ENCODE results near the gene DYNC2I2. TPM values are rescaled to one million over a fixed set of nuclear protein-coding genes. Genes with fewer than 3 reads are reported as not detected.
"Not testable (repeated sequence)": the region's sequence is repeated elsewhere in the genome, so short reads cannot be mapped to it uniquely, and the experiment has no call there.

Gene DYNC2I2
- polyA plus RNA-seq, 4 donors = 37.6 to 122 (median 92.3) TPM

DNA sequence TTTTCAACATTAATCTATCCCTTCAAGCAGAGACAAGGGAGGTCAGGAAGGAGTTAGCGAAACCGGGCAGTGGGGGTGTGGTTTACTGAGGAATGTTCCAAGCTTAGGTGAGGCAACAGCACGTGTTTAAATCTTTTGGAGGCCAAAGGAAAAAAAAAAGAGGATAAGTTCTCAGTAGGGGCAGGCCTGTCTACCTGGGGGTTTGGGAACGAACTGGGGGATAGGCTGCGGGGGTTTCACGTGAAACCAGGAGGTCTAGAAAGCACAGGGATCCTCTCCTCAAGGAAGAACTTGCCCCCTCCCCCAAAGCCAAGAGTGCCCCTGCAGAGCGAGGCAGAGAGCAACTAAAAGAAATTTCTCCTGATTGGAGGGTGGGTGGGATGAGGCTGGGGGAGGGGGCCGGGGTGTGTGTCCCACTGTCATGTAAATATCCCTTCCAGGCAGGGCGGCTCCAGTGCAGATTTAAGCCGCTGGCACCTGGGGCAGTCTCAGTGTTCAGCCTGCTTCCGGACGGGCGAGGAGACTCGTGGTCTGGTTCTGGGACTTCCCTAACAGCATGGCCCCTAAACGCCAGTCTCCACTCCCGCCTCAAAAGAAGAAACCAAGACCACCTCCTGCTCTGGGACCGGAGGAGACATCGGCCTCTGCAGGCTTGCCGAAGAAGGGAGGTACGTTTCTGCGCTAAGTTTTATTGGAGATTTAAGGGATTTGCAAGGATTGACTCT, 26.9 kb upstream of the DYNC2I2 start:
- no peak for FAIRE-seq
- Histone ChIP-seq H3K4me1 (ENCODE audit: control insufficient read depth in 3 of 3, insufficient read depth in 2 of 3, low read depth in 1 of 3, low read length in 2 of 3) (peaks cover 9 to 42% (median 12%) of the 10 kb centered on the region in 3 donors), H3K27me3 (ENCODE audit: control insufficient read depth in 3 of 3, insufficient read depth in 3 of 3, low read length in 3 of 3) (no peaks in the 10 kb centered on the region), H3K4me3 (ENCODE audit: low read depth in 1 of 3, low read length in 3 of 3) (peak overlapping the region; percentile 50 to 69 (median 67)), H3K27ac (ENCODE audit: low read depth in 1 of 3, low read length in 2 of 3) (peak overlapping the region; percentile 90 to 98 (median 94)), H3K36me3 (ENCODE audit: control insufficient read depth in 3 of 3, insufficient read depth in 2 of 3, low read depth in 1 of 3, low read length in 3 of 3) (no peaks in the 10 kb centered on the region), H3K9me3 (ENCODE audit: control insufficient read depth in 2 of 2, insufficient read depth in 1 of 2, low read depth in 1 of 2, low read length in 1 of 2) (no peaks in the 10 kb centered on the region)
- 2 to 4% (median 3%) methylated on average over 21 of the region's 21 CpGs for WGBS, 3 donors
- peak; percentile 78 to 79 for DNase-seq

DNA sequence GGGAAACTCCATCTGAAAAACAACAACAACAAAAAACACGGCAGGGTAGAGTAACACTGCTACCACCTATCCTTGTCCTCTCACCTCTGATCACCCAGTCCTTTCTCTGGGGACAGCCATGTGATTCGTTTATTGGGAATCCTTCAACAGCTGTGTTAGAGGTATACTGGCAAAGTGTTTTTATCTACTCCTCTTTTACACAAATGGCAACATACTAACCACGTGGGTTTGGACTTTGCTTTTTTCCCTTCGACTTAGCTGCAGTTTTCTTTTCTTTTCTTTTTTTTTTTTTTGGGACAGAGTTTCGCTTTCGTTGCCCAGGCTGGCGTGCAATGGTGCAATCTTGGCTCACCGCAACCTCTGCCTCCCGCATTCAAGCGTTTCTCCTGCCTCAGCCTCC, 21.1 kb upstream of the DYNC2I2 start:
- FAIRE-seq = no peak
- H3K4me1 ChIP-seq (ENCODE audit: control insufficient read depth in 3 of 3, insufficient read depth in 2 of 3, low read depth in 1 of 3, low read length in 2 of 3) = peaks cover 0 to 8% (median 0%) of the 10 kb centered on the region in 3 donors
- peak; percentile 81 to 82 for DNase-seq
- no peaks in the 10 kb centered on the region for H3K9me3 ChIP-seq (ENCODE audit: control insufficient read depth in 2 of 2, insufficient read depth in 1 of 2, low read depth in 1 of 2, low read length in 1 of 2)
- no peaks in the 10 kb centered on the region for H3K27me3 ChIP-seq (ENCODE audit: control insufficient read depth in 3 of 3, insufficient read depth in 3 of 3, low read length in 3 of 3)
- peak overlapping the region in 1 of 3 donors; percentile 78 for H3K27ac ChIP-seq (ENCODE audit: low read depth in 1 of 3, low read length in 2 of 3)
- peaks cover 0 to 22% (median 0%) of the 10 kb centered on the region in 3 donors for H3K36me3 ChIP-seq (ENCODE audit: control insufficient read depth in 3 of 3, insufficient read depth in 2 of 3, low read depth in 1 of 3, low read length in 3 of 3)
- WGBS, 3 donors = 29 to 63% (median 40%) methylated on average over 10 of the region's 10 CpGs
- H3K4me3 ChIP-seq (ENCODE audit: low read depth in 1 of 3, low read length in 3 of 3) = peak overlapping the region in 2 of 3 donors; percentile 19 to 21

DNA sequence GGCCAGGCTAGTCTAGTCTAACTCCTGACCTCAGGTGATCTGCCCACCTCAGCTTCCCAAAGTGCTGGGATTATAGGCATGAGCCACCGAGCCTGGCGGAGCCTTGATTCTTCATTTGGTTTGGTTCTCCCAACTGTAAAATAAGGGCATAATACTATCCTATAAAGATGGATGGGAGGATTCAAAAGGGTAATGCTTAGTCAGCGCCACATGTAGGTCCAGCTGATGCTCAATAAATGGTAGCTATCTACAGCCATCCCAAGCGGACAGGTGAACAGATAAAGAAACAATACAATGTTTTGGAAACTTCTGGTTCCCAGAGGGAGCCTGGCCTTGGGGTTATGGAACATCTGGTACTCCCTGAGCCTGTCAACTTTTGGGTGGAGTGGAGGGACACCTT, 18.7 kb upstream of the DYNC2I2 start:
- no peaks in the 10 kb centered on the region for H3K9me3 ChIP-seq (ENCODE audit: control insufficient read depth in 2 of 2, insufficient read depth in 1 of 2, low read depth in 1 of 2, low read length in 1 of 2)
- no peaks in the 10 kb centered on the region for H3K27me3 ChIP-seq (ENCODE audit: control insufficient read depth in 3 of 3, insufficient read depth in 3 of 3, low read length in 3 of 3)
- peaks cover 0 to 8% (median 0%) of the 10 kb centered on the region in 3 donors for H3K4me1 ChIP-seq (ENCODE audit: control insufficient read depth in 3 of 3, insufficient read depth in 2 of 3, low read depth in 1 of 3, low read length in 2 of 3)
- WGBS, 3 donors = 95 to 97% (median 95%) methylated on average over 4 of the region's 4 CpGs
- DNase-seq = no peak
- H3K36me3 ChIP-seq (ENCODE audit: control insufficient read depth in 3 of 3, insufficient read depth in 2 of 3, low read depth in 1 of 3, low read length in 3 of 3) = peaks cover 0 to 22% (median 0%) of the 10 kb centered on the region in 3 donors
- no peak overlapping the region for H3K27ac ChIP-seq (ENCODE audit: low read depth in 1 of 3, low read length in 2 of 3)
- H3K4me3 ChIP-seq (ENCODE audit: low read depth in 1 of 3, low read length in 3 of 3) = no peak overlapping the region
- no peak for FAIRE-seq

DNA sequence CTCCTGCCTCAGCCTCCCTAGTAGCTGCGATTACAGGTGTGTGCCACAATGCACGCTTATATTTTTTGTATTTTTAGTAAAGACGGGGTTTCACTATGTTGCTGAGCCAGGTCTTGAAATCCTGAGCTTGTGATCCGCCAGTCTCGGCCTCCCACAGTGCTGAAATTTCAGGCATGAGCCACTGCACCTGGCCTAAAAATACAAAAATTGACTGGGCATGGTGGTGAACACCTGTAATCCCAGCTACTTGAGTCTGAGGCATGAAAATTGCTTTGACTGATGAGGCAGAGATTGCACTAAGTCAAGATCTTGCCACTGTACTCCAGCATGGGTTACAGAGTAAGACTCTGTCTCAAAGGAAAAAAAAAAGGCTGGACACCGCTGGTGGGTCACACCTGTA, 13.1 kb upstream of the DYNC2I2 start:
- Histone ChIP-seq H3K4me1 (ENCODE audit: control insufficient read depth in 3 of 3, insufficient read depth in 2 of 3, low read depth in 1 of 3, low read length in 2 of 3) (no peaks in the 10 kb centered on the region), H3K4me3 (ENCODE audit: low read depth in 1 of 3, low read length in 3 of 3) (no peak overlapping the region), H3K9me3 (ENCODE audit: control insufficient read depth in 2 of 2, insufficient read depth in 1 of 2, low read depth in 1 of 2, low read length in 1 of 2) (no peaks in the 10 kb centered on the region), H3K27me3 (ENCODE audit: control insufficient read depth in 3 of 3, insufficient read depth in 3 of 3, low read length in 3 of 3) (no peaks in the 10 kb centered on the region), H3K36me3 (ENCODE audit: control insufficient read depth in 3 of 3, insufficient read depth in 2 of 3, low read depth in 1 of 3, low read length in 3 of 3) (peaks cover 0 to 7% (median 0%) of the 10 kb centered on the region in 3 donors), H3K27ac (ENCODE audit: low read depth in 1 of 3, low read length in 2 of 3) (no peak overlapping the region)
- FAIRE-seq (no peak), DNase-seq (no peak)
- WGBS, 3 donors = 95% methylated on average over 6 of the region's 6 CpGs

DNA sequence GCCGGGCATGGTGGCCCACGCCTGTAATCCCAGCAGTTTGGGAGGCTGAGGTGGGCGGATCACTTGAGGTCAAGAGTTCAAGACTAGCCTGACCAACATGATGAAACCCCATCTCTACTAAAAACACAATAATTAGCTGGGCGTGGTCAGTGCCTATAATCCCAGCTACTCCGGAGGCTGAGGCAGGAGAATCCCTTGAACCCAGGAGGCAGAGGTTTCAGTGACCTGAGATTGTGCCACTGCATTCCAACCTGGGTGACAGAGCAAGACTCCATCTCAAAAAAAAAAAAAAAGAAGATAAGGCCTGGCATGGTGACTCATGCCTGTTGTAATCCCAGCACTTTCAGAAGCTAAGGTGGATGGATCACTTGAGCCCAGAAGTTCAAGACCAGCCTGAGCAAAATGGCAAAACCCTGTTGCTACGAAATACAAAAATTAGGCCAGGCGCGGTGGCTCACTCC, 9.9 kb upstream of the DYNC2I2 start:
- H3K9me3 ChIP-seq (ENCODE audit: control insufficient read depth in 2 of 2, insufficient read depth in 1 of 2, low read depth in 1 of 2, low read length in 1 of 2); H3K36me3 ChIP-seq (ENCODE audit: control insufficient read depth in 3 of 3, insufficient read depth in 2 of 3, low read depth in 1 of 3, low read length in 3 of 3); H3K4me1 ChIP-seq (ENCODE audit: control insufficient read depth in 3 of 3, insufficient read depth in 2 of 3, low read depth in 1 of 3, low read length in 2 of 3); H3K4me3 ChIP-seq (ENCODE audit: low read depth in 1 of 3, low read length in 3 of 3); H3K27ac ChIP-seq (ENCODE audit: low read depth in 1 of 3, low read length in 2 of 3); FAIRE-seq; H3K27me3 ChIP-seq (ENCODE audit: control insufficient read depth in 3 of 3, insufficient read depth in 3 of 3, low read length in 3 of 3): not testable (repeated sequence)
- WGBS, 3 donors = 75 to 88% (median 77%) methylated on average over 8 of the region's 8 CpGs
- peak in 1 of 2 donors; percentile 69 for DNase-seq

DNA sequence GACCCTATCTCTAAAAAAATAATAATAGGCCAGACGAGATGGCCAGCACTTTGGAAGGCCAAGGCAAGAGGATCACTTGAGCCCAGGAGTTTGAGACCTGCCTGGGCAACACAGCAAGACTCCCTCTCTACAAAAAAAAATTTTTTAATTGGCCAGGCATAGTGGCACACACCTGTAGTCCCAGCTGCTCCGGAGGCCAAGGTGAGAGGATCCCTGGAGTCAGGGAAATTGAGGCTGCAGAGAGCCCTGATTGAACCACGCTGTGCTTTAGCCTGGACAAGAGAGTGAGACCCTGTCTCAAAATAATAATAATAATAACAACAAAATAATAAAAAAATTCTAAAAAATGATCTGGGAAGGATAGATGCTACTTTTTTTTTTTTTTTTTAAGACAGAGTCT, 1.1 kb upstream of the DYNC2I2 start:
- DNase-seq (no peak), FAIRE-seq (no peak)
- peaks cover 0 to 4% (median 0%) of the 10 kb centered on the region in 3 donors for H3K4me1 ChIP-seq (ENCODE audit: control insufficient read depth in 3 of 3, insufficient read depth in 2 of 3, low read depth in 1 of 3, low read length in 2 of 3)
- peaks cover 0 to 3% of the 10 kb centered on the region in 2 donors for H3K9me3 ChIP-seq (ENCODE audit: control insufficient read depth in 2 of 2, insufficient read depth in 1 of 2, low read depth in 1 of 2, low read length in 1 of 2)
- no peak overlapping the region for H3K4me3 ChIP-seq (ENCODE audit: low read depth in 1 of 3, low read length in 3 of 3)
- H3K27ac ChIP-seq (ENCODE audit: low read depth in 1 of 3, low read length in 2 of 3) = no peak overlapping the region
- peaks cover 0 to 9% (median 0%) of the 10 kb centered on the region in 3 donors for H3K36me3 ChIP-seq (ENCODE audit: control insufficient read depth in 3 of 3, insufficient read depth in 2 of 3, low read depth in 1 of 3, low read length in 3 of 3)
- H3K27me3 ChIP-seq (ENCODE audit: control insufficient read depth in 3 of 3, insufficient read depth in 3 of 3, low read length in 3 of 3) = no peaks in the 10 kb centered on the region
- 89 to 93% (median 90%) methylated on average over 3 of the region's 3 CpGs for WGBS, 3 donors

DNA sequence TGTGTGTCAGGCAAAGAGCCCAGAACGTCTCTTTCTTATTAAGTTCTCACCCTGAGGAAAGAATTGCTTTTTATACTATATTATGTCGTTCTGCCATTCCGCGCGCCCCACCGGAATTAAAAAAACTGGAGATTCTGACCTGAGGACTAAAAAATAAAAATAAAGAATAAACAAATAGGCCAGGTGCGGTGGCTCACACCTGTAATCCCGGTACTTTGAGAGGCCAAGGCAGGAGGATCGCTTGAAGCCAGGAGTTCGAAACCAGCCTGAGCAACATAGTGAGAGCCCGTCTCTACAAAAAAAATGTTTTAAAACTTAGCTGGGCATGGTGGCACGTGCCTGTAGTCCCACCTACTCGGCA, 677 bp upstream of the DYNC2I2 start:
- no peak for DNase-seq
- FAIRE-seq = no peak
- H3K4me3 ChIP-seq (ENCODE audit: low read depth in 1 of 3, low read length in 3 of 3) = peak overlapping the region in 1 of 3 donors; percentile 83

DNA sequence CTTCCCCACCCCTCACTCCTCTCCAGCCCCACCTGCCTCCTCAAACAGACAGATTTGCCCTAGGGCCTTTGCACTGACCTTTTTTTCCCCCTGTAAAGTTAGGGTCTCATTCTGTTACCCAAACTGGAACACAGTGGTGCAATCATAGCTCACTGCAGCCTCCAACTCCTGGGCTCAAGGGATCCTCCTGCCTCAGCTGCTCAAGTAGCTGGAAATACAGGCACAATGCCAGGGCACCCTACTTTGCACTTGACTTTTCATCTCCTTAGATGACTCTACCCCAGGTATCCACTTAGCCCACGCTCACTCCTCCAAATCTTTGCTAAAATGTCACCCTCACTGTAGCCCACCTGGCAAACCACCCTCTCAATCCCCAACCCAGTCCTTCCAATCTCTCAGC, 2.2 kb downstream of the DYNC2I2 start:
- Histone ChIP-seq H3K27ac (ENCODE audit: low read depth in 1 of 3, low read length in 2 of 3) (no peak overlapping the region), H3K4me1 (ENCODE audit: control insufficient read depth in 3 of 3, insufficient read depth in 2 of 3, low read depth in 1 of 3, low read length in 2 of 3) (peaks cover 0 to 4% (median 0%) of the 10 kb centered on the region in 3 donors), H3K36me3 (ENCODE audit: control insufficient read depth in 3 of 3, insufficient read depth in 2 of 3, low read depth in 1 of 3, low read length in 3 of 3) (peaks cover 0 to 13% (median 0%) of the 10 kb centered on the region in 3 donors), H3K4me3 (ENCODE audit: low read depth in 1 of 3, low read length in 3 of 3) (no peak overlapping the region), H3K9me3 (ENCODE audit: control insufficient read depth in 2 of 2, insufficient read depth in 1 of 2, low read depth in 1 of 2, low read length in 1 of 2) (peaks cover 0 to 3% of the 10 kb centered on the region in 2 donors), H3K27me3 (ENCODE audit: control insufficient read depth in 3 of 3, insufficient read depth in 3 of 3, low read length in 3 of 3) (no peaks in the 10 kb centered on the region)
- DNase-seq = no peak
- FAIRE-seq = no peak
- 97 to 100% (median 100%) methylated on average over 1 of the region's 1 CpG for WGBS, 3 donors

More for the DNA sequence above, 677 bp upstream of the DYNC2I2 start:
- Histone ChIP-seq H3K9me3 (ENCODE audit: control insufficient read depth in 2 of 2, insufficient read depth in 1 of 2, low read depth in 1 of 2, low read length in 1 of 2) (peaks cover 0 to 3% of the 10 kb centered on the region in 2 donors), H3K36me3 (ENCODE audit: control insufficient read depth in 3 of 3, insufficient read depth in 2 of 3, low read depth in 1 of 3, low read length in 3 of 3) (peaks cover 0 to 9% (median 0%) of the 10 kb centered on the region in 3 donors), H3K4me1 (ENCODE audit: control insufficient read depth in 3 of 3, insufficient read depth in 2 of 3, low read depth in 1 of 3, low read length in 2 of 3) (peaks cover 0 to 4% (median 0%) of the 10 kb centered on the region in 3 donors), H3K27me3 (ENCODE audit: control insufficient read depth in 3 of 3, insufficient read depth in 3 of 3, low read length in 3 of 3) (no peaks in the 10 kb centered on the region), H3K27ac (ENCODE audit: low read depth in 1 of 3, low read length in 2 of 3) (peak overlapping the region; percentile 97 to 100 (median 98))
- WGBS, 3 donors = 95 to 96% (median 96%) methylated on average over 13 of the region's 13 CpGs

Data from small intestine (tissue), 7 donors.